ENCODE results near the gene TNFAIP8.

DNA sequence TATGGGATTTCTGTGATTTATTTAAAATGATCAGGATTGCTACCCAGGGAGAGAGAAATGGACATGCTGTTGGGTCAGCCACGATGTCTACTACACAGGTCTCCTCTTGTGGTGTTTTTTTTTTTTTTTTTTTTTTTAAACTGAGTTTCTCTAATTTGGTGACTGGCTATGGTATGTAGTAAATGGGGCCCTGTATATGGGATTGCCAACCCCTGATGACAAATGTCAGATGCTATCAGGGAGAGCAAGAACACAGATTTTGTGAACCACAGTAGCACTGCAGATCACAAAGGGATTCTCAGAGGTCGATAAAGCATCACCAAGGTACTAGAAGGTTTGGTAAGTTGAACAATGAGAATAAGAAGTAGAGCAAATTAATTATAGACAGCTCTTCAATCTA, 16.5 kb upstream of the TNFAIP8 start:
- TF ChIP-seq GATA2 (IDR thresholded peaks at IDR 0.05; ENCODE audit: low read depth, low read length), result no peak
- TF ChIP-seq GATA3 (IDR thresholded peaks at IDR 0.05; ENCODE audit: low read depth, low read length), result no peak
